Lower leg skin (tissue), 4 donors: ENCODE data around the gene PLA2G2D. TPM values are rescaled to one million over a fixed set of nuclear protein-coding genes. Genes with fewer than 3 reads are reported as not detected.
A peak's percentile ranks its signal among the peaks of the same experiment; 100 is the strongest.

ENCODE experiments used
- DNase-seq, 2 donors: peaks; one replicate each; pipeline ENCODE4 v3.0.0-alpha.2; 2019; ENCODE audit warnings: low spot score in 2 of 2
- H3K4me3 ChIP-seq: fragments of 200-600 bp; sonication (generic); 2 replicates; pipeline ENCODE4 v1.5.1; 2017; ENCODE audit warnings: mild to moderate bottlenecking, low read depth; ENCODE audit not compliant: poor library complexity, severe bottlenecking
- CTCF ChIP-seq, 3 donors: fragments of 450-650 bp; IDR thresholded peaks; one replicate each; pipeline ENCODE4 v1.5.1; 2016; ENCODE audit warnings: antibody characterized with exemption in 3 of 3, mild to moderate bottlenecking in 3 of 3, moderate library complexity in 2 of 3
- POLR2A ChIP-seq, 2 donors: fragments of 450-650 bp; IDR thresholded peaks; one replicate each; pipeline ENCODE4 v1.6.1; 2016 to 2017; ENCODE audit warnings: antibody characterized with exemption in 2 of 2, mild to moderate bottlenecking in 1 of 2, moderate library complexity in 1 of 2
- WGBS, 2 donors: methylation state at CpG; one replicate each; pipeline ENCODE4 v1.1.5; 2018; 5-methylcytosine and 5-hydroxymethylcytosine counted together
- intact Hi-C: fragments of 100-400 bp; cut with DNase I; formaldehyde crosslinking; loops from one replicate; pipeline ENCODE4 v1.15.0; 2023; ENCODE audit warnings: low total_unique reads
- total RNA-seq, 4 donors: library from RNA; depleted of rRNA; stranded (reverse); fragments of >200 nt; gene quantifications; one replicate each; pipeline ENCODE4 v1.1.0, GENCODE V29; 2016

Gene PLA2G2D
- total RNA-seq, 4 donors from 2014 or later, result not detected

- no peak overlapping the region for H3K4me3 ChIP-seq
- peak in 1 of 2 donors; percentile 52 for DNase-seq
- intact Hi-C loops, result no loop called here
- no peak for TF ChIP-seq CTCF (IDR thresholded peaks at IDR 0.05)
- no peak for TF ChIP-seq POLR2A (IDR thresholded peaks at IDR 0.05)
- 63 to 73% methylated on average over 15 of the region's 15 CpGs for WGBS, 2 donors
Measured at GRCh38 chr1:20164694-20165202, 45.4 kb upstream of the PLA2G2D start.

GRCh38 chr1:20160034-20160433 lies 40.7 kb upstream of the PLA2G2D start:
- no peak overlapping the region for H3K4me3 ChIP-seq
- DNase-seq, result no peak
- intact Hi-C loops, result no loop called here
- 70 to 78% methylated on average over 1 of the region's 1 CpG for WGBS, 2 donors
- TF ChIP-seq CTCF (IDR thresholded peaks at IDR 0.05) (no peak), POLR2A (IDR thresholded peaks at IDR 0.05) (no peak)

GRCh38 chr1:20158358-20159070 lies 39.2 kb upstream of the PLA2G2D start:
- TF ChIP-seq POLR2A (IDR thresholded peaks at IDR 0.05), result no peak
- TF ChIP-seq CTCF (IDR thresholded peaks at IDR 0.05), result no peak

GRCh38 chr1:20154301-20154831 lies 35.0 kb upstream of the PLA2G2D start:
- 81 to 85% methylated on average over 12 to 18 of the region's 18 CpGs for WGBS, 2 donors
- H3K4me3 ChIP-seq, result no peak overlapping the region
- TF ChIP-seq POLR2A (IDR thresholded peaks at IDR 0.05) (no peak), CTCF (IDR thresholded peaks at IDR 0.05) (no peak)
- no peak for DNase-seq
- intact Hi-C loops, result loop anchor here (5.0 kb wide), 2 partner anchors 52 to 237 kb away; no protein-coding TSS in a partner anchor

More at GRCh38 chr1:20158358-20159070, 39.2 kb upstream of the PLA2G2D start:
- WGBS, 2 donors, result 69 to 81% methylated on average over 7 of the region's 7 CpGs
- no peak for DNase-seq
- intact Hi-C loops, result no loop called here
- no peak overlapping the region for H3K4me3 ChIP-seq

- 53 to 54% methylated on average over 6 of the region's 6 CpGs for WGBS, 2 donors
- TF ChIP-seq CTCF (IDR thresholded peaks at IDR 0.05), result no peak
- no peak for TF ChIP-seq POLR2A (IDR thresholded peaks at IDR 0.05)
- peak in 1 of 2 donors; percentile 89 for DNase-seq
- intact Hi-C loops, result loop anchor here (5.0 kb wide), 2 partner anchors 51 to 236 kb away; no protein-coding TSS in a partner anchor
- no peak overlapping the region for H3K4me3 ChIP-seq
Measured at GRCh38 chr1:20153000-20153418, 33.7 kb upstream of the PLA2G2D start.
